Urinary bladder (tissue), 4 donors: Measurements from ENCODE around the gene EVC2. TPM values are rescaled to one million over a fixed set of nuclear protein-coding genes. Genes with fewer than 3 reads are reported as not detected.

Source experiments
- DNase-seq: peaks from one replicate; pipeline ENCODE4 v3.0.0-alpha.2; 2015; ENCODE audit errors: extremely low spot score
- H3K27ac ChIP-seq: one replicate; pipeline ENCODE4 v1.5.1; 2013; ENCODE audit warnings: low read depth, mild to moderate bottlenecking, moderate library complexity
- H3K36me3 ChIP-seq: one replicate; pipeline ENCODE4 v1.6.1; 2013; ENCODE audit warnings: mild to moderate bottlenecking, moderate library complexity; ENCODE audit not compliant: insufficient read depth
- H3K4me1 ChIP-seq: one replicate; pipeline ENCODE4 v1.6.1; 2013; ENCODE audit warnings: mild to moderate bottlenecking, moderate library complexity; ENCODE audit not compliant: insufficient read depth
- H3K4me3 ChIP-seq: one replicate; pipeline ENCODE4 v1.5.1; 2013; ENCODE audit warnings: low read depth, low read length
- WGBS: extraction: QIAGEN DNeasy Blood & Tissue Kit; methylation state at CpG from one replicate; pipeline ENCODE4 v1.1.7; 2013; 5-methylcytosine and 5-hydroxymethylcytosine counted together
- polyA plus RNA-seq: library from polyadenylated mRNA; stranded (reverse); fragments of 200-250 nt; gene quantifications from one replicate; pipeline ENCODE4 v1.2.3, GENCODE V29; 2013
- total RNA-seq: library from RNA; depleted of rRNA; stranded (reverse); fragments of >200 nt; gene quantifications from one replicate; pipeline ENCODE4 v1.2.3, GENCODE V29; 2014
- donor health status: healthy with polysubstance abuse.
- donor health status: healthy.

Gene EVC2
- total and polyA plus RNA-seq, 2 donors: 7.2 to 9.8 TPM

DNA sequence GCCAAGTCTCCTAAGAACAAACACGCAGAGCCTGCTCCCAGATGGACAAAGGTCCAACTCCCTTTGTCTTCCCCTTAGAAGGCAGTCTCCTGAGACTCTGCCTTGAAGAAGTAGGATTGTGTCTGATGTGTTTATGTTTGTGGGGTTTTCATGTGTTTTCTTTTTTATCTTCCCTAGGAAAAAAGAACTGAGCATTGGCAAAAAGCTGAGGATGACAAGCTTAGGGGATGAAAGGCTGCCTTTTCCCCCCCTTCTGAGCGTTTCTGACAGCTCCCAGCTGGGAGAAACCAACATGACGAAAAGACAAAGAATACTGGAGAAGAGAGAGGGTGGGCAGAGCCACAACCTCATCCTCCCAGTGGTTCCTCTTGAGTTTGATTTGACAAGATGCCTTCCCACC, 181.1 kb downstream of the EVC2 start:
- 20% methylated on average over 3 of the region's 3 CpGs for WGBS
- no peaks in the 10 kb centered on the region for H3K36me3 ChIP-seq
- no peak overlapping the region for H3K27ac ChIP-seq
- no peak for DNase-seq
- H3K4me3 ChIP-seq: no peak overlapping the region
- no peaks in the 10 kb centered on the region for H3K4me1 ChIP-seq

- Histone ChIP-seq H3K4me1 (no peaks in the 10 kb centered on the region), H3K4me3 (no peak overlapping the region), H3K36me3 (no peaks in the 10 kb centered on the region), H3K27ac (no peak overlapping the region)
- WGBS: 66% methylated on average over 3 of the region's 3 CpGs
- no peak for DNase-seq
Measured at GRCh38 chr4:5526080-5526846, 182.1 kb downstream of the EVC2 start.

DNA sequence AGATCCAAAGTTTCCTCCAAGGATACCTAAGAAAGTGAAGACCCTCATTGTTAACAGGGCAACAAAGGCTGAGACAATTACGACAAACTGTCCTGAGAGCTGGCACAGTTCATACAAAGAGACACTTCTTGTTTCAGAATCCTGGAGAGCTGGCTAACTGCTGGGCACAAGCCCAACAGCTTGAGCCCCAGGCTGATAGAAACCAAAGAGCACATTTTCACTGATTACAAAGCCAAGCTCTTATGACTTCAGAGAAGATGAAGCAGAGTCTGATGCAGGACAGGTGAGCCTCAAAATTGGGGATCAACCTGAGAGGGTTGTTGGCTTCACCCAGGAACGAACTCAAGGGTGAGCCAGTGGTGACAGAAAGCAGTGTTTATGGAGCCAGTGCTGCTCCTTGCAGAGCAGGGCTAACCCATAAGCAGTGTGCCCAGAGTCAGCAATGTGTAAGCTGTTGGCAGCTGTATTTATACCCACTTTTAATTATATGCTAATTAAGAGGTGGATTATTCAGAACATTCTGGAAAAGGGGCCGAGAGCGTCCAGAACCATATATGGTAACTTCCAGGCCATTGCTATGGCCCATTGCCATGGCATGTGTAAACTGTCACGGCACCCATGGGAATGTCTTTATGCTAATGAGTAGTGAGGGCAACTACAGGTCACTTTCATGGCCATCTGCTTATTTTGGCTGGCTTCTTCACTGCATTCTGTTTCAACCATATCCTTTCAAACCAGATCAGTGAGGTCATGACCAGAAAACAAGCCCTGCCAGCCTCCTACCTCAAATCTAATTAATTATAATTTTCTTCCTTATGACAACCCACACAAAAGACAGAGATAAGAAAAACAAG, 183.7 kb downstream of the EVC2 start:
- Histone ChIP-seq H3K4me1 (no peaks in the 10 kb centered on the region), H3K4me3 (no peak overlapping the region), H3K27ac (no peak overlapping the region), H3K36me3 (no peaks in the 10 kb centered on the region)
- DNase-seq: no peak
- WGBS: 42% methylated on average over 5 of the region's 5 CpGs

- no peak for DNase-seq
- Histone ChIP-seq H3K27ac (no peak overlapping the region), H3K4me3 (no peak overlapping the region), H3K4me1 (no peaks in the 10 kb centered on the region), H3K36me3 (no peaks in the 10 kb centered on the region)
- 83% methylated on average over 4 of the region's 4 CpGs for WGBS
Measured at GRCh38 chr4:5517372-5517771, 191.0 kb downstream of the EVC2 start.

GRCh38 chr4:5515646-5516045, 192.7 kb downstream of the EVC2 start:
- Histone ChIP-seq H3K27ac (no peak overlapping the region), H3K4me3 (no peak overlapping the region), H3K36me3 (no peaks in the 10 kb centered on the region), H3K4me1 (no peaks in the 10 kb centered on the region)
- DNase-seq: no peak

Other genes starting within 250 kb of the EVC2 start
- 27.2 TPM for gene EVC, start 2.6 kb upstream of the EVC2 start, total RNA-seq
- 18.7 TPM for gene EVC, start 2.6 kb upstream of the EVC2 start, polyA plus RNA-seq
- 15.8 TPM for gene CRMP1, start 184.5 kb upstream of the EVC2 start, total RNA-seq
- gene CRMP1, start 184.5 kb upstream of the EVC2 start, polyA plus RNA-seq: 12.1 TPM